Ascending aorta (tissue), 2 donors: ENCODE results near the gene PLIN1. TPM values are rescaled to one million over a fixed set of nuclear protein-coding genes. Genes with fewer than 3 reads are reported as not detected.

Source experiments
- DNase-seq, 2 donors: peaks; one replicate each; pipeline ENCODE4 v3.0.0-alpha.2; 2019; ENCODE audit warnings: low spot score in 2 of 2
- H3K27ac ChIP-seq, 2 donors: fragments of 200-600 bp; sonication (generic); one replicate each; pipeline ENCODE4 v1.5.1; 2016 to 2017; ENCODE audit warnings: mild to moderate bottlenecking in 1 of 2
- H3K27me3 ChIP-seq: fragments of 200-600 bp; sonication (generic); one replicate; pipeline ENCODE4 v1.5.1; 2017
- H3K36me3 ChIP-seq, 2 donors: fragments of 200-600 bp; sonication (generic); one replicate each; pipeline ENCODE4 v1.5.1; 2016
- H3K4me1 ChIP-seq, 2 donors: fragments of 200-600 bp; sonication (generic); one replicate each; pipeline ENCODE4 v1.5.1; 2016 to 2017; ENCODE audit warnings: mild to moderate bottlenecking in 1 of 2
- H3K4me3 ChIP-seq, 2 donors: fragments of 200-600 bp; sonication (generic); one replicate each; pipeline ENCODE4 v1.5.1; 2016 to 2017; ENCODE audit warnings: mild to moderate bottlenecking in 1 of 2
- H3K9me3 ChIP-seq, 2 donors: fragments of 200-600 bp; sonication (generic); one replicate each; pipeline ENCODE4 v1.5.1; 2016
- CTCF ChIP-seq, 3 experiments: fragments of 200-600 bp in 2 of 3; fragments of 450-650 bp in 1 of 3; sonication (generic) in 2 of 3; IDR thresholded peaks; one replicate each; pipeline ENCODE4 v1.5.1; 2016 to 2019; ENCODE audit warnings: antibody characterized with exemption in 3 of 3, mild to moderate bottlenecking in 1 of 3, moderate library complexity in 1 of 3
- intact Hi-C: fragments of 100-400 bp; cut with DNase I; formaldehyde crosslinking; loops from one replicate; pipeline ENCODE4 v1.15.1; 2023
- total RNA-seq: library from RNA; depleted of rRNA; stranded (reverse); fragments of >200 nt; gene quantifications from one replicate; pipeline ENCODE4 v1.1.0, GENCODE V29; 2016

PLIN1 gene
- total RNA-seq, 1 donor from 2014 or later = 39.3 TPM

GRCh38 chr15:89652666-89653065 is 26.5 kb downstream of the PLIN1 start:
- Histone ChIP-seq H3K4me1 (peaks cover 3 to 7% of the 10 kb centered on the region in 2 donors), H3K4me3 (no peak overlapping the region), H3K27me3 (no peaks in the 10 kb centered on the region), H3K36me3 (peaks cover 14 to 21% of the 10 kb centered on the region in 2 donors), H3K9me3 (no peaks in the 10 kb centered on the region), H3K27ac (no peak overlapping the region)
- DNase-seq = no peak
- intact Hi-C loops = no loop called here
- TF ChIP-seq CTCF (IDR thresholded peaks at IDR 0.05) = no peak

GRCh38 chr15:89652131-89652530 is 27.0 kb downstream of the PLIN1 start:
- TF ChIP-seq CTCF (IDR thresholded peaks at IDR 0.05) = no peak
- Histone ChIP-seq H3K9me3 (no peaks in the 10 kb centered on the region), H3K4me1 (peaks cover 3 to 11% of the 10 kb centered on the region in 2 donors), H3K27ac (no peak overlapping the region), H3K36me3 (peaks cover 14 to 24% of the 10 kb centered on the region in 2 donors), H3K27me3 (no peaks in the 10 kb centered on the region), H3K4me3 (no peak overlapping the region)
- DNase-seq = no peak
- intact Hi-C loops = no loop called here

GRCh38 chr15:89649716-89650115 is 29.5 kb downstream of the PLIN1 start:
- Histone ChIP-seq H3K27me3 (no peaks in the 10 kb centered on the region), H3K4me3 (no peak overlapping the region), H3K27ac (no peak overlapping the region), H3K4me1 (peaks cover 3 to 6% of the 10 kb centered on the region in 2 donors), H3K9me3 (no peaks in the 10 kb centered on the region), H3K36me3 (peaks cover 31 to 37% of the 10 kb centered on the region in 2 donors)
- DNase-seq = peak in 1 of 2 donors; percentile 59
- intact Hi-C loops = loop anchor here (5.0 kb wide), 1 partner anchor 43 kb away; the partner anchor contains the start of genes PEX11A and WDR93
- TF ChIP-seq CTCF (IDR thresholded peaks at IDR 0.05) = no peak

- Histone ChIP-seq H3K36me3 (peaks cover 33 to 39% of the 10 kb centered on the region in 2 donors), H3K4me3 (no peak overlapping the region), H3K9me3 (no peaks in the 10 kb centered on the region), H3K4me1 (peaks cover 0 to 6% of the 10 kb centered on the region in 2 donors), H3K27ac (no peak overlapping the region), H3K27me3 (no peaks in the 10 kb centered on the region)
- intact Hi-C loops = loop anchor here (5.0 kb wide), 1 partner anchor 43 kb away; the partner anchor contains the start of genes PEX11A and WDR93
- TF ChIP-seq CTCF (IDR thresholded peaks at IDR 0.05) = no peak
- peak in 1 of 2 donors; percentile 39 for DNase-seq
These were observed 30.0 kb downstream of the PLIN1 start for GRCh38 chr15:89649013-89649625.

GRCh38 chr15:89648106-89649012 is 30.8 kb downstream of the PLIN1 start:
- Histone ChIP-seq H3K9me3 (no peaks in the 10 kb centered on the region), H3K27ac (no peak overlapping the region), H3K4me3 (no peak overlapping the region), H3K27me3 (no peaks in the 10 kb centered on the region), H3K4me1 (peaks cover 0 to 5% of the 10 kb centered on the region in 2 donors), H3K36me3 (peaks cover 37 to 42% of the 10 kb centered on the region in 2 donors)
- TF ChIP-seq CTCF (IDR thresholded peaks at IDR 0.05) = no peak
- DNase-seq = peak in 1 of 2 donors; percentile 58
- intact Hi-C loops = loop anchor here (5.0 kb wide), 1 partner anchor 44 kb away; the partner anchor contains the start of genes PEX11A and WDR93
